Stimulated activated CD4-positive, alpha-beta T cell treated with anti-CD3 and anti-CD28 coated beads, Interleukin-12 subunit alpha, Interleukin-12 subunit beta, amount 100 ng/mL, for 48 hours (primary cell): ENCODE results near the gene ZNF214.
"Not testable (repeated sequence)": the region's sequence is repeated elsewhere in the genome, so short reads cannot be mapped to it uniquely, and the experiment has no call there.

Experiments used
- DNase-seq, 3 donors: peaks; one replicate each; pipeline ENCODE4 v3.0.0-alpha.2; 2020; ENCODE audit warnings: low read depth in 2 of 3, low spot score in 1 of 3

The ZNF214 gene

GRCh38 chr11:6991227-6991626 is 28.9 kb downstream of the ZNF214 start:
- DNase-seq, result no peak

- no peak for DNase-seq
Observed at GRCh38 chr11:6988506-6988905, 31.6 kb downstream of the ZNF214 start.

GRCh38 chr11:6986487-6986886 is 33.7 kb downstream of the ZNF214 start:
- DNase-seq, result no peak

- DNase-seq, result no peak
Observed at GRCh38 chr11:6979365-6979764, 40.8 kb downstream of the ZNF214 start.

- not testable (repeated sequence) for DNase-seq
Observed at GRCh38 chr11:6969854-6970253, 50.3 kb downstream of the ZNF214 start.

GRCh38 chr11:6968816-6969215 is 51.3 kb downstream of the ZNF214 start:
- no peak for DNase-seq

GRCh38 chr11:6962673-6963072 is 57.5 kb downstream of the ZNF214 start:
- no peak for DNase-seq

- no peak for DNase-seq
Observed at GRCh38 chr11:6962141-6962540, 58.0 kb downstream of the ZNF214 start.

- DNase-seq, result not testable (repeated sequence)
Observed at GRCh38 chr11:6954248-6954647, 65.9 kb downstream of the ZNF214 start.
